H1 (cell line): ENCODE results near the gene NUDT6. TPM values are rescaled to one million over a fixed set of nuclear protein-coding genes. Genes with fewer than 3 reads are reported as not detected.
"Not testable (repeated sequence)": the region's sequence is repeated elsewhere in the genome, so short reads cannot be mapped to it uniquely, and the experiment has no call there.

Experiments
- CTCF ChIA-PET: fragments of 300-600 bp; sonication (Branson Sonifier 250); formaldehyde crosslinking; loops from one replicate; lab custom pipeline; 2021; ENCODE audit not compliant: partially characterized antibody; lab: Charles Lee
- POLR2A ChIA-PET: fragments of 300-600 bp; sonication (Branson Sonifier 250); formaldehyde crosslinking; loops from one replicate; lab custom pipeline; 2021; ENCODE audit warnings: inconsistent platforms; ENCODE audit not compliant: partially characterized antibody; lab: Charles Lee
- DNase-seq, 2 experiments: peaks; one replicate each; pipeline versions ENCODE4 v3.0.0 to v3.0.0-alpha.2; 2010 to 2022; ENCODE audit warnings: low spot score in 2 of 2, low read depth in 1 of 2, mixed read lengths in 1 of 2
- FAIRE-seq: peaks from 2 replicates; lab custom pipeline; 2011; peaks lifted over from hg19 to GRCh38; lab: Jason Lieb, UNC
- H2AFZ ChIP-seq: 2 replicates; pipeline ENCODE4 v1.8.1; 2012; ENCODE audit warnings: low read length, inconsistent platforms
- H2AK5ac ChIP-seq: 2 replicates; pipeline ENCODE4 v1.6.1; 2013; ENCODE audit warnings: low read depth, low read length
- H2BK120ac ChIP-seq: replicated peaks from 2 replicates; pipeline ENCODE3; 2013; ENCODE audit warnings: low read depth, low read length, inconsistent platforms
- H2BK12ac ChIP-seq: 2 replicates; pipeline ENCODE4 v1.6.1; 2013; ENCODE audit warnings: low read depth, low read length
- H2BK15ac ChIP-seq: 2 replicates; pipeline ENCODE4 v1.6.1; 2013; ENCODE audit warnings: low read length
- H2BK20ac ChIP-seq: 2 replicates; pipeline ENCODE4 v1.6.1; 2013; ENCODE audit warnings: low read length
- H2BK5ac ChIP-seq: 2 replicates; pipeline ENCODE4 v1.6.1; 2013; ENCODE audit warnings: low read depth, low read length
- H3K14ac ChIP-seq: 2 replicates; pipeline ENCODE4 v1.6.1; 2013; ENCODE audit warnings: inconsistent platforms; ENCODE audit not compliant: insufficient read length
- H3K18ac ChIP-seq: 2 replicates; pipeline ENCODE4 v1.6.1; 2013; ENCODE audit warnings: low read length; ENCODE audit errors: extremely low read depth
- H3K23ac ChIP-seq: 2 replicates; pipeline ENCODE4 v1.6.1; 2013; ENCODE audit warnings: inconsistent platforms; ENCODE audit not compliant: insufficient read length
- H3K23me2 ChIP-seq: 2 replicates; pipeline ENCODE4 v1.6.1; 2013; ENCODE audit warnings: low read depth, low read length
- H3K27ac ChIP-seq: 2 replicates; pipeline ENCODE4 v1.6.1; 2011; ENCODE audit warnings: low read depth, low read length, inconsistent platforms
- H3K27me3 ChIP-seq, 4 experiments: replicated peaks in 1 of 4; 1 replicate in 1 of 4; 2 replicates in 3 of 4; pipeline versions ENCODE4 v1.6.1 to v1.8.1; 2011 to 2013; ENCODE audit warnings: low read length in 3 of 4, mild to moderate bottlenecking in 3 of 4, inconsistent platforms in 2 of 4, mixed read lengths in 2 of 4, moderate library complexity in 1 of 4; ENCODE audit not compliant: control insufficient read depth in 3 of 4, insufficient read depth in 3 of 4; ENCODE audit errors: extremely low read depth in 1 of 4
- H3K36me3 ChIP-seq, 4 experiments: 2 replicates each; pipeline versions ENCODE4 v1.6.1 to v1.8.1; 2011 to 2013; ENCODE audit warnings: mild to moderate bottlenecking in 4 of 4, low read length in 3 of 4, moderate library complexity in 2 of 4, control low read depth in 1 of 4, inconsistent platforms in 1 of 4; ENCODE audit not compliant: insufficient read depth in 4 of 4, control insufficient read depth in 2 of 4
- H3K4ac ChIP-seq: replicated peaks from 2 replicates; pipeline ENCODE3; 2013; ENCODE audit warnings: low read length, low read depth, mixed read lengths, inconsistent platforms; ENCODE audit not compliant: insufficient read length
- H3K4me1 ChIP-seq, 4 experiments: replicated peaks in 1 of 4; 1 replicate in 1 of 4; 2 replicates in 3 of 4; pipeline versions ENCODE4 v1.6.1 to v1.8.1; 2011 to 2013; ENCODE audit warnings: low read length in 3 of 4, inconsistent platforms in 2 of 4, mixed read lengths in 1 of 4; ENCODE audit not compliant: insufficient read depth in 4 of 4, control insufficient read depth in 3 of 4
- H3K4me2 ChIP-seq, 2 experiments: 2 replicates each; pipeline versions ENCODE4 v1.6.1 to v1.8.1; 2011 to 2013; ENCODE audit warnings: low read depth in 2 of 2, low read length in 2 of 2, control low read depth in 1 of 2, inconsistent platforms in 1 of 2, mild to moderate bottlenecking in 1 of 2; ENCODE audit not compliant: insufficient read depth in 1 of 2
- H3K4me3 ChIP-seq, 4 experiments: fragments of 200-600, 300-600 bp in 1 of 4; sonication (generic), shearing (Covaris generic), sonication (Bioruptor Twin) in 1 of 4; 2 replicates each; pipeline versions ENCODE4 v1.5.1 to v1.8.1; 2011 to 2016; ENCODE audit warnings: low read length in 4 of 4, low read depth in 3 of 4, control low read depth in 2 of 4, inconsistent platforms in 2 of 4, mild to moderate bottlenecking in 2 of 4, mixed read lengths in 1 of 4, moderate library complexity in 1 of 4; ENCODE audit not compliant: insufficient read depth in 2 of 4; ENCODE audit errors: extremely low read depth in 1 of 4
- H3K56ac ChIP-seq: replicated peaks from 2 replicates; pipeline ENCODE3; 2013; ENCODE audit warnings: low read depth, mild to moderate bottlenecking, mixed read lengths, low read length, inconsistent platforms; ENCODE audit not compliant: insufficient read length
- H3K79me1 ChIP-seq: 2 replicates; pipeline ENCODE4 v1.6.1; 2013; ENCODE audit warnings: low read depth, low read length, control low read depth
- H3K79me2 ChIP-seq, 2 experiments: 2 replicates each; pipeline versions ENCODE4 v1.6.1 to v1.8.1; 2012 to 2013; ENCODE audit warnings: low read length in 2 of 2, mild to moderate bottlenecking in 2 of 2, inconsistent platforms in 1 of 2; ENCODE audit not compliant: insufficient read depth in 2 of 2, control insufficient read depth in 1 of 2
- H3K9ac ChIP-seq, 4 experiments: replicated peaks in 1 of 4; 1 replicate in 1 of 4; 2 replicates in 3 of 4; pipeline versions ENCODE4 v1.6.1 to v1.8.1; 2011 to 2013; ENCODE audit warnings: low read depth in 3 of 4, low read length in 3 of 4, control low read depth in 2 of 4, mild to moderate bottlenecking in 2 of 4, moderate library complexity in 2 of 4, inconsistent platforms in 1 of 4; ENCODE audit errors: extremely low read depth in 1 of 4
- H3K9me3 ChIP-seq, 2 experiments: 2 replicates each; pipeline versions ENCODE4 v1.6.1 to v1.8.1; 2012 to 2013; ENCODE audit warnings: mild to moderate bottlenecking in 2 of 2, moderate library complexity in 2 of 2, control low read depth in 1 of 2, inconsistent platforms in 1 of 2, low read depth in 1 of 2, low read length in 1 of 2, mixed read lengths in 1 of 2; ENCODE audit not compliant: insufficient read depth in 2 of 2
- H4K20me1 ChIP-seq, 2 experiments: replicated peaks in 1 of 2; 2 replicates each; pipeline versions ENCODE3 to v1.8.1; 2011 to 2013; ENCODE audit warnings: inconsistent platforms in 2 of 2, low read length in 2 of 2, mild to moderate bottlenecking in 1 of 2; ENCODE audit not compliant: insufficient read depth in 2 of 2, control insufficient read depth in 1 of 2
- H4K5ac ChIP-seq: 2 replicates; pipeline ENCODE4 v1.6.1; 2013; ENCODE audit warnings: low read length, low read depth, mixed read lengths, inconsistent platforms; ENCODE audit not compliant: insufficient read length
- H4K8ac ChIP-seq: 2 replicates; pipeline ENCODE4 v1.8.0; 2013; ENCODE audit warnings: mild to moderate bottlenecking, moderate library complexity, low read length, inconsistent platforms; ENCODE audit not compliant: insufficient read depth; ENCODE audit errors: extremely low read depth
- H4K91ac ChIP-seq: replicated peaks from 2 replicates; pipeline ENCODE3; 2013; ENCODE audit warnings: low read length, mixed read lengths, inconsistent platforms; ENCODE audit not compliant: insufficient read length
- WGBS, 2 experiments: shearing (Covaris generic) in 1 of 2; methylation state at CpG; one replicate each; pipeline versions ENCODE4 v1.1.6 to v1.1.7; 2013 to 2015; ENCODE audit warnings: low lambda C conversion rate in 2 of 2, mixed read lengths in 2 of 2, inconsistent platforms in 1 of 2, low coverage in 1 of 2, missing lambda C conversion rate in 1 of 2; ENCODE audit not compliant: insufficient replicate concordance in 2 of 2, insufficient coverage in 1 of 2, insufficient read length in 1 of 2; ENCODE audit errors: extremely low coverage in 1 of 2, missing lambda C conversion rate in 1 of 2; 5-methylcytosine and 5-hydroxymethylcytosine counted together
- polyA plus RNA-seq, 7 experiments: library from polyadenylated mRNA; depleted of rRNA in 3 of 7; stranded (reverse) in 5 of 7; unstranded in 2 of 7; fragments of >200 nt in 5 of 7; fragments of 200-250 nt in 2 of 7; gene quantifications; 1 replicate in 5 of 7; 2 replicates in 1 of 7; 4 replicates in 1 of 7; pipeline versions ENCODE4 v1.2.1 to v1.2.3, GENCODE V29; 2011 to 2013; ENCODE audit warnings: missing spikeins in 2 of 7, mixed read lengths in 2 of 7
- total RNA-seq: library from RNA; stranded (reverse); fragmentation: NEBNext Ultra II Directional; extraction: Animal tissue kit (Norgen Biotek cat#: 25700); gene quantifications from 2 replicates; pipeline ENCODE4 v1.2.1, GENCODE V29; 2021

Gene NUDT6
- total and polyA plus RNA-seq, 2 of the 8 experiments (the other 6 are each of a cell fraction or from before 2014, with no cell fraction given) = 5.0 to 12.4 TPM

GRCh38 chr4:122945136-122945535 lies 22.7 kb upstream of the NUDT6 start:
- H2BK12ac ChIP-seq, H4K5ac ChIP-seq, POLR2A ChIA-PET, DNase-seq, H3K4me2 ChIP-seq, H3K56ac ChIP-seq, H3K23me2 ChIP-seq, H3K18ac ChIP-seq, H3K9ac ChIP-seq, H3K23ac ChIP-seq, H2BK5ac ChIP-seq, H3K79me1 ChIP-seq, H3K4me1 ChIP-seq, H3K14ac ChIP-seq, H3K27me3 ChIP-seq, H4K8ac ChIP-seq, H2BK120ac ChIP-seq, H2BK20ac ChIP-seq, H3K4me3 ChIP-seq, H3K27ac ChIP-seq, FAIRE-seq, H2BK15ac ChIP-seq, H4K20me1 ChIP-seq, H2AK5ac ChIP-seq, H3K4ac ChIP-seq, H2AFZ ChIP-seq, H4K91ac ChIP-seq, H3K79me2 ChIP-seq: not testable (repeated sequence)
- Histone ChIP-seq H3K9me3 (peaks cover 9 to 14% of the 10 kb centered on the region in 2 experiments), H3K36me3 (peaks cover 5 to 43% (median 28%) of the 10 kb centered on the region in 4 experiments; a peak in 7 of 8 replicates)
- CTCF ChIA-PET = interaction anchor here (1.5 kb wide), 1 partner anchor 9 kb away, joined by 3 read pairs; no protein-coding TSS in a partner anchor
- WGBS, 2 experiments = 95% methylated on average over 12 of the region's 17 CpGs; no CpG with 5 or more reads in 1 of the 2 experiments
